IPS-18a (cell line): ENCODE results near the gene FAHD2B.
"Not testable (repeated sequence)": the region's sequence is repeated elsewhere in the genome, so short reads cannot be mapped to it uniquely, and the experiment has no call there.

ENCODE experiments used
- H3K27ac ChIP-seq: one replicate; pipeline ENCODE4 v1.5.1; 2013; ENCODE audit warnings: low read length
- H3K27me3 ChIP-seq: one replicate; pipeline ENCODE4 v1.6.1; 2013; ENCODE audit warnings: mild to moderate bottlenecking, low read length; ENCODE audit not compliant: control insufficient read depth, insufficient read depth
- H3K36me3 ChIP-seq: one replicate; pipeline ENCODE4 v1.6.1; 2013; ENCODE audit warnings: low read depth, low read length; ENCODE audit not compliant: control insufficient read depth
- H3K4me1 ChIP-seq: one replicate; pipeline ENCODE4 v1.6.1; 2013; ENCODE audit warnings: low read depth, low read length; ENCODE audit not compliant: control insufficient read depth
- H3K4me3 ChIP-seq: one replicate; pipeline ENCODE4 v1.5.1; 2013; ENCODE audit warnings: low read length
- H3K9ac ChIP-seq: one replicate; pipeline ENCODE4 v1.6.1; 2013; ENCODE audit warnings: mild to moderate bottlenecking, low read length, moderate library complexity
- H3K9me3 ChIP-seq: one replicate; pipeline ENCODE4 v1.6.1; 2013; ENCODE audit warnings: low read depth, low read length; ENCODE audit not compliant: control insufficient read depth

FAHD2B gene

DNA sequence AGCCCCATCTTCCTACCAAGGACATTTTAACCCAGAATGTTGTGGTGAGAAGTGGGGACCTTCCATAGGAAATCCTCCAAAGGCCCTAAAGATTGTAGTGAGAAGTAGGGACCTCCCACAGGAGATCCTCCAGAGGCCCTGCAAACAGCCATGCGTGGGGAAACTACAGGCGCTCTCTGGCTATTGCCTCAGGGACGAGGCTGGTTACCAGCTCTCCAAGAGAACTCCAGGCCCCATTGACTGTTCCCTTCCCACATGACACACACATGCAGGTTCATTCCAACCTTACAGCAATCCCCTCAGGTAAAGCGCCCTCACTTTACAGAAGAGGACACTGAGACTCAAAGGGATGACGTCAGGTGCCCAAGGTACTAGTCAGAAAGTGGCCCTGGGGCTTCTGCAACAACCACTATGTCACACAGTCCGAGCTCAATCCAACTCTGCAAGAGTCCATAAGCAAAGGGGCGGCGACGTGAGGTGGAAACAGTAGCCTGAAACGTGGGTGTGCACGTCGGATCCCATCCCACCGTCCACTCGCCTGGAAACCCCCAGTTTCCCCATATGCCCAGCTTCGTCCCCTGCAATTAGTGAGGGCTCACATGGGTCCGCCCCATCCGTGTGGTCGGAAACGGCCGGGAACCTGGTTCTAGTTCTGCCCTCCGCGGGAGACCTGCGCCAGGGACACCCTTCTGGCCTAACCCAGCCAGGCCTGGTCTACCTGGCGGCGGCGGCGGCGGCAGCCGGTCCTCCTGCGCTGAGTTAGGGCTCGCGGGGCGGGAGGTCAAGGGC lies 505 bp downstream of the FAHD2B start:
- not testable (repeated sequence) for H3K27me3 ChIP-seq, H3K36me3 ChIP-seq, H3K9ac ChIP-seq, H3K9me3 ChIP-seq, H3K4me1 ChIP-seq, H3K27ac ChIP-seq
- peak overlapping the region; percentile 30 for H3K4me3 ChIP-seq

DNA sequence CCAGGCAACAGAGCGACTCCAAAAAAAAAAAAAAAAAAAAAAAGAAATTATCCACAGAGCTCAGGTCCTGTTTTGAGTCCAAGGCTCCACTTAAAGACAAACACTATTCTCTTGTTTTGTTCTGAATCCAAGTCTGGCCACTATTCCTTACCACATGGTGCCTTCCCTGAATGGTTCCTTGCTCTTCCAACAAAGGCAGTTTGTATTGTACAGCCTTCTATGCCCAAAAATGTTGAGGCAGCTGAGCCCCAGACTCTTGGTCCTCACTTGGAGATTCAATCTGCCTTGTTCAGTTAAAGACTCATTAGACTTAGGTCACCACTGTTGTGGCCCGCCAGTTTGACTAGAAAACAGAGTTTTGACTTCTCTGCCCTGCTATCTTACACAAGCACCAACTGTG lies 1.7 kb downstream of the FAHD2B start:
- H3K36me3 ChIP-seq, H3K9me3 ChIP-seq, H3K27ac ChIP-seq, H3K4me1 ChIP-seq, H3K4me3 ChIP-seq, H3K27me3 ChIP-seq, H3K9ac ChIP-seq: not testable (repeated sequence)

DNA sequence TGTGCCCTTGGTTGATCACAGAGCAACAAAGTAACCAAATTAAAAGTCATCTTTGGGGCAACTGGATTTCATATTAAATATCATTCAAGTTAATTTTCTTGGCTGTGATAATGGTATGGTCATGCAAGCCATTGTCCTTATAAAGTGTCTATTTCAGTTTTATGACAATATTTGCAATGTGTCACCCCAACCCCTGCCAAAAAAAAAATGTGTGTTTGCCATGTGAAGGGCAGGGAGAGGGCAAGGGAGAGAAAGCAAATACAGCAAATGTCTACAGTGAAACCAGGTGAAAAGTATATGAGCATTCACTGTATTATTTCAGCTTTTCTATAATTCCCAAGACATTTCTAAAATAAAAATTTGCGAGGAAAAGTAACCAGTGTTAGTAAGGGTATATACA lies 6.0 kb downstream of the FAHD2B start:
- H3K36me3 ChIP-seq, H3K9me3 ChIP-seq, H3K9ac ChIP-seq, H3K27ac ChIP-seq, H3K4me1 ChIP-seq, H3K4me3 ChIP-seq, H3K27me3 ChIP-seq: not testable (repeated sequence)

DNA sequence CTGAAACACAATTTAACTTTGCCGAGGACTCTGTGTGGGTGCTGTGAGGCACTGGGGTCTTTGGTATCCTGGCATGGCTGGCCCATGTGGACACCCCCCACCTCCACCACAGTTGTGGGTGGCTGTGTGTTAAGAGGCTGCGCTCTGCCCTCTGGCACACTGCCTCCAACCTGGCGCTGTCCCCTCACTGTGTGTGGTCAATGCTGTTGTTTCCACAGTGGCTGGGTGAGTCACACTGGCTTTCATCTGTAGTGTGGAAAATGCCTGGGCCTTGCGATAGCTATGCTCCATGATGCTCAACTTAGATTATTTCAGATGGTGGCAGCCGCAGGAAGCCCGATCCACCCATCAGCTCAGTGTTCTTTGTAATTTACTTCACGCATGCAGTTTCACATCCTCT lies 9.6 kb downstream of the FAHD2B start:
- H3K36me3 ChIP-seq, H3K27me3 ChIP-seq, H3K4me1 ChIP-seq, H3K9me3 ChIP-seq, H3K4me3 ChIP-seq, H3K27ac ChIP-seq, H3K9ac ChIP-seq: not testable (repeated sequence)

DNA sequence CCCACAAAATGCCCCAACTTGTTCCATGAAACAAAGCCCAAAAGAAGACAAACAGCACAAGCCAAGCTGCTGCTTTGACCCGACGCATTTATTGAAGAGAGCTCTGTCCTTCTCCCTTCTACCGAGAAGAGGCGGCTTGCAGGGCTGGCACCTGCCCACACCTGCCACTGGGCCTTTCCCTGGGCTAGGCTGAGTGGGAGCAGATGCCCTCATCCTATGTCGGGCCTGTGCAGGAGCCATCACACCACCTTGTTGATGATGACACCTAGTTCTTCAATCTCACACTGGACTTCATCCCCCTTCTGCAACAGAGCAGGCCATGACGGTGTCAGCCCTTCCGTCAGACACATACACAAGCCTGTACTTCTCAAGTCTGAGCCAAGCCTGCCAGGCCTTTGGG lies 11.2 kb downstream of the FAHD2B start:
- not testable (repeated sequence) for H3K4me1 ChIP-seq, H3K27me3 ChIP-seq, H3K9me3 ChIP-seq, H3K36me3 ChIP-seq, H3K9ac ChIP-seq, H3K27ac ChIP-seq, H3K4me3 ChIP-seq

DNA sequence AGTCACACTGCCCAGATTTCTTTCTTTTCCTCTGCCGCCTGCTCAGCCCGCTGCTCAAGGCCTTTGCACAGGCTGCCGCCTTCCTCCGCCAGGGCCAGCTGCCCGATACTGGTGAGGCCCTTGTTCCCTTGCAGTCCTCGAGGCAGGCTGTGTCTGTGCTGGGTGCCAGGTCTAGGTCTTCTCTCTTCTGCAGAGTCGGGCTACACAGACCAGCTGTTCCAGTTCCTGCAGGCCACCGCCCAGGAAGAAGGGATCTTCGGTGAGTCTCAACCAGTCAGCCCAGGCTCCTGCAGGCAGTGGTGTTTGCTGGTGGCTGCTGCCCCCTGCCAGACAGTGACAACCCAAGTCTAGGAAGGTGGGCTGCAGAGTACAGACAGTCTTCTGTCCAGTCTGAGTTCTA lies 12.5 kb downstream of the FAHD2B start:
- H3K27me3 ChIP-seq, H3K4me1 ChIP-seq, H3K9me3 ChIP-seq, H3K36me3 ChIP-seq, H3K27ac ChIP-seq, H3K4me3 ChIP-seq, H3K9ac ChIP-seq: not testable (repeated sequence)

DNA sequence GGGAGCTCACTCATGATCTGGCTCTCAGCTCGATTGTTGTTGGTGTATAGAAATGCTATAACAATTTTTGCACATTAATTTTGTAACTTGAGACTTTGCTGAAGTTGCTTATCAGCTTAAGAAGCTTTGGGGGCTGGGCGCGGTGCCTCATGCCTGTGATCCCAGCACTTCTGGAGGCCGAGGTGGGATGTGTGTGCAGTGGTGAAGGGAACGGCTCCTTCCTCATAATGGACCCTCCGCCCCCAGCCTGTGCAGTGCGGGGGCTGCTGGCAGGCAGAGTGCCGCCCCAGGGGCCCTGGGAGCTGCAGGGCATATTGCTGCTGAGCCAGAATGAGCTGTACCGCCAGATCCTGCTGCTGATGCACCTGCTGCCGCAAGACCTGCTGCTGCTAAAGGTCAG lies 13.8 kb downstream of the FAHD2B start:
- not testable (repeated sequence) for H3K4me3 ChIP-seq, H3K4me1 ChIP-seq, H3K27ac ChIP-seq

DNA sequence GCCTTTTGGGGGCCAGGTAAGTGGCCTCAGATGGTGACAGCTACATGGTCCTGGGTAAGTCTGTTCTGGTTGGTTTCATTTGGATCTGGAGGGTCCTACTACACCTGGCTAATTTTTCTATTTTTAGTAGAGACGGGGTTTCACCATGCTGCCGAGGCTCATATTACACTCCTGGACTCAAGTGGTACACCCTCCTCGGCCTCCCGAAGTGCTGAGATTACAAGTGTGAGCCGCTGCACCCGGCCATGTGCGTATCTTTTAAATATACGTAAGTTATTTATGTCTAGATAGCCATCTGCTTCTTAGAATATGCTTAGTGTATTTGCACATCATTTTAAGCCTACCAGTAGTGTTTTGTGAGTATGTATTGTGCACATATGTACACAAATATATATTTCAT lies 17.5 kb downstream of the FAHD2B start:
- not testable (repeated sequence) for H3K9ac ChIP-seq, H3K4me1 ChIP-seq, H3K27me3 ChIP-seq, H3K4me3 ChIP-seq, H3K27ac ChIP-seq, H3K36me3 ChIP-seq, H3K9me3 ChIP-seq

More for the DNA sequence above, 13.8 kb downstream of the FAHD2B start:
- not testable (repeated sequence) for H3K9me3 ChIP-seq, H3K27me3 ChIP-seq, H3K9ac ChIP-seq, H3K36me3 ChIP-seq

DNA sequence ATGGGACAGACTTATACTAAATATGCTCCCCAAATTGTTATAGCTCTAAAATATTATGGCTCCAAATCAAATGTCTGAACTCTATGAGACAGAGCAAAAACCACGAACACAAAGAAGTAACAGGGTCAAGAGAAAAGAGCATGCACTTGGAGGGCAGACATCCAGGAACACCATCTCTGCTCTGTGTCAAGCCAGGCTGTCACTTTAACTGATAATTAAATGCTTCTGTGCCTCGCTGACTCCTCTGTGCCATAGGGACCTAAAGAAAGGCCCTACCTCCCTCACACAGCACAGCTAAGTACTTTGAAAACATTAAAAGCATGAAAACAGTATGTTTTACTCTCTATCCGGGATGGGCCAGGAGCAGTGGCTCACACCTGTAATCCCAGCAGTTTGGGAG lies 23.8 kb downstream of the FAHD2B start:
- H3K27ac ChIP-seq, H3K9ac ChIP-seq, H3K36me3 ChIP-seq, H3K4me3 ChIP-seq, H3K27me3 ChIP-seq, H3K9me3 ChIP-seq, H3K4me1 ChIP-seq: not testable (repeated sequence)

DNA sequence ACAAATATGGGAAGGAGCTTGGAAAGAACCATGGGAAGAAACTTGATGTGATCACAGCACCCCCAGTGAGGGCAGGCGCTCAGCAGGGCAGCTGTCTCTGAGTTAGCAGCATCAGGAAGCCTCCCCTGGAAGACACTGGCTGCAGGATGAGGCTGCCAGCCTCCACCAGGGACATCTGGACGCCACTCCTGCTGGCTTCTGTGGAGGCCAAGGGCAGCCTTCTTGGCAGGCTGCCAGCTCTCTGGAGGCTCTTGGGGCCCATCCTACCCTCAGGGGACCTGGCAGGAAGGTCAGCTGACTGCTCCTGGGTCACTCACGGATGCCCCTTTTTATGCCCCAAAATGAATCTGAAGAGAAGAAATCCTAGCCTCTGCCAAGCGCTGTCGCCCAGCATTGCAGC lies 26.0 kb downstream of the FAHD2B start:
- H3K36me3 ChIP-seq, H3K9ac ChIP-seq, H3K9me3 ChIP-seq, H3K4me1 ChIP-seq, H3K27ac ChIP-seq, H3K4me3 ChIP-seq, H3K27me3 ChIP-seq: not testable (repeated sequence)

DNA sequence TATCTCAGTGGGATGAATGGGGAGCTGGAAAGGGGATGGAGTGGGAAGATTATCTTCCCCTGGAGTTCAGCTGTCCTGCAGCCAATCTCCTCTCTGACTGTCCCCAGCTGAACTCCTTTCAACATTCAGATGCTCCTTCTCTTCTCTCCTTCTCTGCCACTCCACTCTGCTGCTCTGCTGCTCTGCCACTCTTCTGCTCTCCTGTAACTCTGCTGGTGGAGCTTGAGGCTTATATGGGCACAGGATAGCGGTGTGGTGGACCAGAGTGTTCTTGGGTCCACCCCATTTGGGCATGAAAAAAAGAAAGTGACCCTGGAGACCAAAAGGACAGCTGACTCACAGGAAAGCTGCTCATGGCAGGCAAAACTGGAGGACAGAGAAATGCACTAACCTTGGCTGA lies 26.6 kb downstream of the FAHD2B start:
- Histone ChIP-seq H3K9me3 (no peaks in the 10 kb centered on the region), H3K4me1 (no peaks in the 10 kb centered on the region), H3K27ac (no peak overlapping the region), H3K27me3 (no peaks in the 10 kb centered on the region), H3K9ac (no peak overlapping the region), H3K4me3 (no peak overlapping the region), H3K36me3 (no peaks in the 10 kb centered on the region)

DNA sequence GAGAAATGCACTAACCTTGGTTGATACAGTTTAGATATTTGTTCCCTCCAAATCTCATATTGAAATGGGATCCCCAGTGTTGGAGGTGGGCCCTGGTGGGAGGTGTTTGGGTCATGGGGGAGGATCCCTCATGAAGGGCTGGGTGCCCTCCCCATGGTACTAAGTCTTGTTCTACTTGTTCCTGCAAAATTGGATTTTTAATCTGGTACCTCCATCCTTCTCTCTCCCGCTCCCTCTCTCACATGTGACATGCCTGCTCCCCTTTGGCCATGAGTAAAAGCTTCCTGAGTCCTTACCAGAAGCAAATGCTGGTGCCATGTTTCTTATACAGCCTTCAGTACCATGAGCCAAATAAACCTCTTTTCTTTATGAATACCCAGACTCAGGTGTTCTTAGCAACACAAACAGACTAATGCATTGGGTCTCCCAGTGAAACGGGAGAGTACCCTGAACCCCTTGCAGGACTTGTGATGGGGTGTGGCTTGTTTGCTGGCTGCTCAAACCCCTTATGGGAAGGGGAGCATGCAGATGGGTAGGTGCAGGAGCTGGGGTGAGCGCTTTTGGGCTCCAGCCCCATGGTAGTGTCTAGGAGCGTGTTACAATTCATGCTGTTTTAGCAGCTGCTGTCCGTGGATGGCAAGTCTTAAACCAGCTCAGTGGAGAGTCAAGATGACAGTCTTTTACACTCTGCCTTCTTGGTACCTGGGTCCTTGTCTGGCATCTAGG lies 27.2 kb downstream of the FAHD2B start:
- H3K27ac ChIP-seq, result no peak overlapping the region
- H3K9me3 ChIP-seq, result no peaks in the 10 kb centered on the region
- no peak overlapping the region for H3K9ac ChIP-seq
- no peaks in the 10 kb centered on the region for H3K27me3 ChIP-seq
- H3K36me3 ChIP-seq, result no peaks in the 10 kb centered on the region
- H3K4me1 ChIP-seq, result no peaks in the 10 kb centered on the region
- no peak overlapping the region for H3K4me3 ChIP-seq
